H1 (cell line): ENCODE data around the gene PYY. TPM values are rescaled to one million over a fixed set of nuclear protein-coding genes. Genes with fewer than 3 reads are reported as not detected.

ENCODE experiments used
- CTCF ChIA-PET: fragments of 300-600 bp; sonication (Branson Sonifier 250); formaldehyde crosslinking; loops from one replicate; lab custom pipeline; 2021; ENCODE audit not compliant: partially characterized antibody; lab: Charles Lee
- POLR2A ChIA-PET: fragments of 300-600 bp; sonication (Branson Sonifier 250); formaldehyde crosslinking; loops from one replicate; lab custom pipeline; 2021; ENCODE audit warnings: inconsistent platforms; ENCODE audit not compliant: partially characterized antibody; lab: Charles Lee
- DNase-seq, 2 experiments: peaks; one replicate each; pipeline versions ENCODE4 v3.0.0 to v3.0.0-alpha.2; 2010 to 2022; ENCODE audit warnings: low spot score in 2 of 2, low read depth in 1 of 2, mixed read lengths in 1 of 2
- FAIRE-seq: peaks from 2 replicates; lab custom pipeline; 2011; peaks lifted over from hg19 to GRCh38; lab: Jason Lieb, UNC
- H2AFZ ChIP-seq: 2 replicates; pipeline ENCODE4 v1.8.1; 2012; ENCODE audit warnings: low read length, inconsistent platforms
- H2AK5ac ChIP-seq: 2 replicates; pipeline ENCODE4 v1.6.1; 2013; ENCODE audit warnings: low read depth, low read length
- H2BK120ac ChIP-seq: replicated peaks from 2 replicates; pipeline ENCODE3; 2013; ENCODE audit warnings: low read depth, low read length, inconsistent platforms
- H2BK12ac ChIP-seq: 2 replicates; pipeline ENCODE4 v1.6.1; 2013; ENCODE audit warnings: low read depth, low read length
- H2BK15ac ChIP-seq: 2 replicates; pipeline ENCODE4 v1.6.1; 2013; ENCODE audit warnings: low read length
- H2BK20ac ChIP-seq: 2 replicates; pipeline ENCODE4 v1.6.1; 2013; ENCODE audit warnings: low read length
- H2BK5ac ChIP-seq: 2 replicates; pipeline ENCODE4 v1.6.1; 2013; ENCODE audit warnings: low read depth, low read length
- H3K14ac ChIP-seq: 2 replicates; pipeline ENCODE4 v1.6.1; 2013; ENCODE audit warnings: inconsistent platforms; ENCODE audit not compliant: insufficient read length
- H3K18ac ChIP-seq: 2 replicates; pipeline ENCODE4 v1.6.1; 2013; ENCODE audit warnings: low read length; ENCODE audit errors: extremely low read depth
- H3K23ac ChIP-seq: 2 replicates; pipeline ENCODE4 v1.6.1; 2013; ENCODE audit warnings: inconsistent platforms; ENCODE audit not compliant: insufficient read length
- H3K23me2 ChIP-seq: 2 replicates; pipeline ENCODE4 v1.6.1; 2013; ENCODE audit warnings: low read depth, low read length
- H3K27ac ChIP-seq: 2 replicates; pipeline ENCODE4 v1.6.1; 2011; ENCODE audit warnings: low read depth, low read length, inconsistent platforms
- H3K27me3 ChIP-seq, 4 experiments: replicated peaks in 1 of 4; 1 replicate in 1 of 4; 2 replicates in 3 of 4; pipeline versions ENCODE4 v1.6.1 to v1.8.1; 2011 to 2013; ENCODE audit warnings: low read length in 3 of 4, mild to moderate bottlenecking in 3 of 4, inconsistent platforms in 2 of 4, mixed read lengths in 2 of 4, moderate library complexity in 1 of 4; ENCODE audit not compliant: control insufficient read depth in 3 of 4, insufficient read depth in 3 of 4; ENCODE audit errors: extremely low read depth in 1 of 4
- H3K36me3 ChIP-seq, 4 experiments: 2 replicates each; pipeline versions ENCODE4 v1.6.1 to v1.8.1; 2011 to 2013; ENCODE audit warnings: mild to moderate bottlenecking in 4 of 4, low read length in 3 of 4, moderate library complexity in 2 of 4, control low read depth in 1 of 4, inconsistent platforms in 1 of 4; ENCODE audit not compliant: insufficient read depth in 4 of 4, control insufficient read depth in 2 of 4
- H3K4ac ChIP-seq: replicated peaks from 2 replicates; pipeline ENCODE3; 2013; ENCODE audit warnings: low read length, low read depth, mixed read lengths, inconsistent platforms; ENCODE audit not compliant: insufficient read length
- H3K4me1 ChIP-seq, 4 experiments: replicated peaks in 1 of 4; 1 replicate in 1 of 4; 2 replicates in 3 of 4; pipeline versions ENCODE4 v1.6.1 to v1.8.1; 2011 to 2013; ENCODE audit warnings: low read length in 3 of 4, inconsistent platforms in 2 of 4, mixed read lengths in 1 of 4; ENCODE audit not compliant: insufficient read depth in 4 of 4, control insufficient read depth in 3 of 4
- H3K4me2 ChIP-seq, 2 experiments: 2 replicates each; pipeline versions ENCODE4 v1.6.1 to v1.8.1; 2011 to 2013; ENCODE audit warnings: low read depth in 2 of 2, low read length in 2 of 2, control low read depth in 1 of 2, inconsistent platforms in 1 of 2, mild to moderate bottlenecking in 1 of 2; ENCODE audit not compliant: insufficient read depth in 1 of 2
- H3K4me3 ChIP-seq, 4 experiments: fragments of 200-600, 300-600 bp in 1 of 4; sonication (generic), shearing (Covaris generic), sonication (Bioruptor Twin) in 1 of 4; 2 replicates each; pipeline versions ENCODE4 v1.5.1 to v1.8.1; 2011 to 2016; ENCODE audit warnings: low read length in 4 of 4, low read depth in 3 of 4, control low read depth in 2 of 4, inconsistent platforms in 2 of 4, mild to moderate bottlenecking in 2 of 4, mixed read lengths in 1 of 4, moderate library complexity in 1 of 4; ENCODE audit not compliant: insufficient read depth in 2 of 4; ENCODE audit errors: extremely low read depth in 1 of 4
- H3K56ac ChIP-seq: replicated peaks from 2 replicates; pipeline ENCODE3; 2013; ENCODE audit warnings: low read depth, mild to moderate bottlenecking, mixed read lengths, low read length, inconsistent platforms; ENCODE audit not compliant: insufficient read length
- H3K79me1 ChIP-seq: 2 replicates; pipeline ENCODE4 v1.6.1; 2013; ENCODE audit warnings: low read depth, low read length, control low read depth
- H3K79me2 ChIP-seq, 2 experiments: 2 replicates each; pipeline versions ENCODE4 v1.6.1 to v1.8.1; 2012 to 2013; ENCODE audit warnings: low read length in 2 of 2, mild to moderate bottlenecking in 2 of 2, inconsistent platforms in 1 of 2; ENCODE audit not compliant: insufficient read depth in 2 of 2, control insufficient read depth in 1 of 2
- H3K9ac ChIP-seq, 4 experiments: replicated peaks in 1 of 4; 1 replicate in 1 of 4; 2 replicates in 3 of 4; pipeline versions ENCODE4 v1.6.1 to v1.8.1; 2011 to 2013; ENCODE audit warnings: low read depth in 3 of 4, low read length in 3 of 4, control low read depth in 2 of 4, mild to moderate bottlenecking in 2 of 4, moderate library complexity in 2 of 4, inconsistent platforms in 1 of 4; ENCODE audit errors: extremely low read depth in 1 of 4
- H3K9me3 ChIP-seq, 2 experiments: 2 replicates each; pipeline versions ENCODE4 v1.6.1 to v1.8.1; 2012 to 2013; ENCODE audit warnings: mild to moderate bottlenecking in 2 of 2, moderate library complexity in 2 of 2, control low read depth in 1 of 2, inconsistent platforms in 1 of 2, low read depth in 1 of 2, low read length in 1 of 2, mixed read lengths in 1 of 2; ENCODE audit not compliant: insufficient read depth in 2 of 2
- H4K20me1 ChIP-seq, 2 experiments: replicated peaks in 1 of 2; 2 replicates each; pipeline versions ENCODE3 to v1.8.1; 2011 to 2013; ENCODE audit warnings: inconsistent platforms in 2 of 2, low read length in 2 of 2, mild to moderate bottlenecking in 1 of 2; ENCODE audit not compliant: insufficient read depth in 2 of 2, control insufficient read depth in 1 of 2
- H4K5ac ChIP-seq: 2 replicates; pipeline ENCODE4 v1.6.1; 2013; ENCODE audit warnings: low read length, low read depth, mixed read lengths, inconsistent platforms; ENCODE audit not compliant: insufficient read length
- H4K8ac ChIP-seq: 2 replicates; pipeline ENCODE4 v1.8.0; 2013; ENCODE audit warnings: mild to moderate bottlenecking, moderate library complexity, low read length, inconsistent platforms; ENCODE audit not compliant: insufficient read depth; ENCODE audit errors: extremely low read depth
- H4K91ac ChIP-seq: replicated peaks from 2 replicates; pipeline ENCODE3; 2013; ENCODE audit warnings: low read length, mixed read lengths, inconsistent platforms; ENCODE audit not compliant: insufficient read length
- CBX8 ChIP-seq: fragments of 300-800, 300-1000 bp; sonication (generic); IDR thresholded peaks from 2 replicates; pipeline ENCODE4 v1.7.1; 2016; ENCODE audit warnings: low read depth, low read length, borderline replicate concordance
- CHD1 ChIP-seq: IDR thresholded peaks from 2 replicates; pipeline ENCODE4 v1.6.1; 2012; ENCODE audit warnings: low read depth, low read length, improper control_type of control experiment
- FOSL1 ChIP-seq: IDR thresholded peaks from 2 replicates; pipeline ENCODE4 v1.6.1; 2011; ENCODE audit warnings: mild to moderate bottlenecking, low read depth, low read length, moderate library complexity; ENCODE audit not compliant: insufficient read depth
- GABPA ChIP-seq: IDR thresholded peaks from 2 replicates; pipeline ENCODE4 v1.6.1; 2011; ENCODE audit warnings: mild to moderate bottlenecking, low read length, moderate library complexity, borderline replicate concordance; ENCODE audit not compliant: insufficient read depth
- HDAC2 ChIP-seq, 2 experiments: fragments of 300-600 bp in 1 of 2; sonication (generic) in 1 of 2; IDR thresholded peaks; 2 replicates each; pipeline ENCODE4 v1.6.1; 2011 to 2012; ENCODE audit warnings: low read depth in 2 of 2, low read length in 2 of 2, mild to moderate bottlenecking in 2 of 2, moderate library complexity in 2 of 2, borderline replicate concordance in 1 of 2, inconsistent platforms in 1 of 2
- KDM5A ChIP-seq: fragments of 200-600 bp; IDR thresholded peaks from 2 replicates; pipeline ENCODE4 v1.7.1; 2012; ENCODE audit warnings: mild to moderate bottlenecking, low read length, inconsistent platforms, mixed read lengths
- NRF1 ChIP-seq: IDR thresholded peaks from 2 replicates; pipeline ENCODE4 v1.6.1; 2011; ENCODE audit warnings: mild to moderate bottlenecking, low read depth, low read length, improper control_type of control experiment
- RXRA ChIP-seq: IDR thresholded peaks from 2 replicates; pipeline ENCODE4 v1.6.1; 2011; ENCODE audit warnings: low read depth, mild to moderate bottlenecking, low read length, moderate library complexity; ENCODE audit not compliant: insufficient read depth
- SIX5 ChIP-seq: IDR thresholded peaks from 2 replicates; pipeline ENCODE4 v1.6.1; 2011; ENCODE audit warnings: mild to moderate bottlenecking, low read depth, low read length
- TEAD4 ChIP-seq: IDR thresholded peaks from 2 replicates; pipeline ENCODE4 v1.6.1; 2012; ENCODE audit warnings: low read depth, low read length, inconsistent platforms, mixed read lengths
- WGBS, 2 experiments: shearing (Covaris generic) in 1 of 2; methylation state at CpG; one replicate each; pipeline versions ENCODE4 v1.1.6 to v1.1.7; 2013 to 2015; ENCODE audit warnings: low lambda C conversion rate in 2 of 2, mixed read lengths in 2 of 2, inconsistent platforms in 1 of 2, low coverage in 1 of 2, missing lambda C conversion rate in 1 of 2; ENCODE audit not compliant: insufficient replicate concordance in 2 of 2, insufficient coverage in 1 of 2, insufficient read length in 1 of 2; ENCODE audit errors: extremely low coverage in 1 of 2, missing lambda C conversion rate in 1 of 2; 5-methylcytosine and 5-hydroxymethylcytosine counted together
- polyA plus RNA-seq, 7 experiments: library from polyadenylated mRNA; depleted of rRNA in 3 of 7; stranded (reverse) in 5 of 7; unstranded in 2 of 7; fragments of >200 nt in 5 of 7; fragments of 200-250 nt in 2 of 7; gene quantifications; 1 replicate in 5 of 7; 2 replicates in 1 of 7; 4 replicates in 1 of 7; pipeline versions ENCODE4 v1.2.1 to v1.2.3, GENCODE V29; 2011 to 2013; ENCODE audit warnings: missing spikeins in 2 of 7, mixed read lengths in 2 of 7
- total RNA-seq: library from RNA; stranded (reverse); fragmentation: NEBNext Ultra II Directional; extraction: Animal tissue kit (Norgen Biotek cat#: 25700); gene quantifications from 2 replicates; pipeline ENCODE4 v1.2.1, GENCODE V29; 2021

Gene PYY
- total and polyA plus RNA-seq, 2 of the 8 experiments (the other 6 are each of a cell fraction or from before 2014, with no cell fraction given): 0.93 to 3.4 TPM

- POLR2A ChIA-PET: no interaction called here
- Histone ChIP-seq H3K56ac (no peak overlapping the region), H2BK12ac (no peak overlapping the region), H3K9me3 (no peaks in the 10 kb centered on the region), H3K4ac (no peak overlapping the region), H4K5ac (no peak overlapping the region), H3K4me3 (no peak overlapping the region), H4K91ac (no peak overlapping the region), H4K8ac (no peak overlapping the region), H3K4me1 (peaks cover 0 to 8% (median 6%) of the 10 kb centered on the region in 4 experiments; a peak in 5 of 7 replicates), H3K23me2 (no peaks in the 10 kb centered on the region), H2BK15ac (no peak overlapping the region), H3K18ac (no peak overlapping the region), H3K9ac (no peak overlapping the region), H2AFZ (no peak overlapping the region), H3K23ac (no peak overlapping the region), H2BK20ac (no peak overlapping the region), H4K20me1 (no peaks in the 10 kb centered on the region), H2BK120ac (no peak overlapping the region), H3K79me1 (no peaks in the 10 kb centered on the region), H3K27me3 (peaks cover 0 to 12% (median 8%) of the 10 kb centered on the region in 4 experiments; a peak in 5 of 7 replicates), H3K27ac (no peak overlapping the region), H2BK5ac (no peak overlapping the region), H3K4me2 (no peak overlapping the region), H3K36me3 (no peaks in the 10 kb centered on the region), H3K14ac (no peak overlapping the region), H3K79me2 (no peaks in the 10 kb centered on the region), H2AK5ac (no peak overlapping the region)
- DNase-seq: no peak
- WGBS, 2 experiments: 88% methylated on average over 10 of the region's 10 CpGs; no CpG with 5 or more reads in 1 of the 2 experiments
- CTCF ChIA-PET: interaction anchor here (0.9 to 13.7 kb wide), 13 partner anchors 10 to 75 kb away, joined by 3 to 106 read pairs (median 8); partner anchors contain the start of genes MPP2 and PPY
- no peak for FAIRE-seq
- TF ChIP-seq CBX8: no peak
- no peak for TF ChIP-seq RXRA
- TF ChIP-seq TEAD4: no peak
- no peak for TF ChIP-seq KDM5A
- no peak for TF ChIP-seq HDAC2 (IDR thresholded peaks at IDR 0.05; ENCODE audit: borderline replicate concordance in 1 of 2, low read depth in 2 of 2, low read length in 2 of 2)
- no peak for TF ChIP-seq NRF1
- no peak for TF ChIP-seq CHD1
- no peak for TF ChIP-seq GABPA
- no peak for TF ChIP-seq SIX5
- no peak for TF ChIP-seq FOSL1
These were observed 33.1 kb downstream of the PYY start for GRCh38 chr17:43920500-43921095.
